T-helper 1 cell treated with Interleukin-12 subunit alpha and Interleukin-12 subunit beta and Interleukin-4 antibody, amounts not matched to agents 30 ng/mL and 1 ng/mL, for 36 hours (primary cell): Measurements from ENCODE around the gene RPS3. TPM values are rescaled to one million over a fixed set of nuclear protein-coding genes. Genes with fewer than 3 reads are reported as not detected.
"Not testable (repeated sequence)": the region's sequence is repeated elsewhere in the genome, so short reads cannot be mapped to it uniquely, and the experiment has no call there.

Experiments
- intact Hi-C: fragments of 100-400 bp; cut with micrococcal nuclease; formaldehyde crosslinking; loops from one replicate; pipeline ENCODE4 v1.15.1; 2024
- total RNA-seq: library from RNA; stranded (reverse); gene quantifications from 2 replicates; pipeline ENCODE4 v1.2.3, GENCODE V29; 2022

Gene RPS3
- total RNA-seq, result 2,564 and 2,614 TPM in 2 replicates

DNA sequence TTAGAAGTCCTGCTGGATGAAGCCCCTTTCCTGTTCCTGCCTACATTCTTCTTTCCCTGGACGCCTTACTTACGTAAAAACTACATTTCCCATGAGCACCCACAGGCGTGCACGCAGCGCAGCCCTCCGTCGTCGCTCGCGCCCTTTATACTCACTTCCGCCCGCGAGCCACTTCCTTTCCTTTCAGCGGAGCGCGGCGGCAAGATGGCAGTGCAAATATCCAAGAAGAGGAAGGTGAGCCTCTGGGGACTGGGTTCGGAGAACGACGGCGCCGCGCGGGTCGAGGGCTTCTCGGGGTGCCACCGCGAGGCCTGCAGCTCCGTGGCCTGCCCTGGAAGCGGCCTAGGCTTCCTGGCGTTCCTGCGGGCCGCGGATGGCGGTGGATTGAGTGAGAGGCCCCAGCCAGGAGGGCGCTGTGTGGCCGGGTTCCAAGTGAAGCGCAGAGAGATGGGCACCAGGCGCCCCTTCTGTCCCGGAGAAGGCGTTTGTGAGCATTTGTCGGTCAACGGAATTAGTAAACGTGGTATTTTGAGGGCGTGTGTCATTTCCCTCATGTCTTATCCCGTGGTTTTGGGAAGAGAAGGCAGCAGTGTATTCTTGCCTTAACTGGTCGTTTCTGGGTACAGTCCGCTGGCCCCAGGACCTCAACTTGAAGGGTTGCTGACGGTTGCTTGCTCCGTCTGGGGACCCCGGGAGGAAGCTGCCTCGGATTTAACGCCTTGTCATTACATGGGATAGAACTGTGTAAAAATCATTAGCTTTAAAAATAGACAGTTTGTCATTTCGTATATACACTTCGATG is at the start of gene RPS3:
TSS of gene RPS3 (plus strand) at position 175 of the 802 bp plus-strand sequence. CDS start at position 205, 30 bp downstream.
- intact Hi-C loops, result loop anchor here (1.0 to 2.0 kb wide), 8 partner anchors 11 to 450 kb away; partner anchors contain the start of genes NEU3, SERPINH1, SPCS2 and UVRAG

DNA sequence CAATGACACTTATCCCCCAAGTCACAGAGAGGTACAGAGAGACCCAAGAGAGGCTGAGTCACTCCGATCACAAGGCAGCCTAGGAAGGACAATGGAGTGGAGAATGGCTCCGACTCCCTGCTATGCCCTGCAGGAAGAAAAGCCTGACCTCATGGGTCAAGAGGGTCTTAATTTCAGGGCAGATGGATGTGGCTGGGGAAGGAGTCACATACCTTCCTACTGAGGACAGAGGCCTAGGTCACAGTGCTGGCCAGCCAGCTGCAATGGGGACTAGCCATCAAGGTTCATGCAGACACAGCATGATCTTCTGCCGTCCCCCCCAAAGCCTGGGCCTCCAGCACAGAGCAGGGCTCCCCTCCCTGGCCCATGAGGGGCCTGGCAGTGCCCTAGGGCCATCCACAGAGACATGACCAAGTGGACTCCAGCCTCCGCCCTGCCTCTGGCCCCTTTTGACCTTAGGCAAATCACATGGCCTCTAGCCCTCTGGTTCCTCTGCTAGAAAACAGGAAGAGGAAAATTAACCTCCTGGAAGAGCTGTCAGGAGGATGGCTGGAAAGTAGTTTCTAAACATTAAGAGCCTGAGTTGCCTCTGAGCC is 49.7 kb upstream of the RPS3 start:
- intact Hi-C loops, result loop anchor here (2.0 kb wide), 2 partner anchors 19 to 69 kb away; no protein-coding TSS in a partner anchor

DNA sequence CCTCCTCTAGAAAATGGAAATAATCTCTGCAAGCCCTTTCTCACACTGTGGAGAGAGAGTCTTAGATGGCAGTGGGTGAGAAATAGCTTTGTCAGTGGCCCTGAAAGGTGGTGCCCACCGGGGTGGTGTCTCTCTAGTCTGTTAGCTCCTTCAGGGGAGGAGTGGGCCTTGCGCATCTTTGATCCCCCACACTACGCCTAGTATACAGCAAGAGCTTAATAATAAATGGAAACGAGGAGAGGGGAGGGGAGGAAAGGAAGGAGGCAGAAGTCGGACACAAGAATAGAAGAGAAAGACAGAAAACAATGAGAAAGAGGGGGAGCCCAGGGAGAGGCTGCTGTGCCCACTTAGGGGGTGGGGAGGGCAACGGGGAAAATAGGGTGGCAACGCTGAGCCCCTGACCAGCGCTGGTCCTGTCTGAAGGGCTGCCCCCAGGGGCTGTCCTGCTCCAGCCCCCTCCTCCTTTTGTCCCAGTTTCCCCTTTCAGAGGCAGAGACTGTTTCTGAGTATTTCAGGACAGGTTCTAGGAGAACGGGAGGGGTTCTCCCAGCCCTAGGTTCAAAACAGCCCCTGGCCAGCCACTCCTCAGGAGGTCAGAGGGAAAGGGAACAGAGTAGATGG is 49.1 kb upstream of the RPS3 start:
- intact Hi-C loops, result loop anchor here (2.0 kb wide), 2 partner anchors 19 to 69 kb away; no protein-coding TSS in a partner anchor

DNA sequence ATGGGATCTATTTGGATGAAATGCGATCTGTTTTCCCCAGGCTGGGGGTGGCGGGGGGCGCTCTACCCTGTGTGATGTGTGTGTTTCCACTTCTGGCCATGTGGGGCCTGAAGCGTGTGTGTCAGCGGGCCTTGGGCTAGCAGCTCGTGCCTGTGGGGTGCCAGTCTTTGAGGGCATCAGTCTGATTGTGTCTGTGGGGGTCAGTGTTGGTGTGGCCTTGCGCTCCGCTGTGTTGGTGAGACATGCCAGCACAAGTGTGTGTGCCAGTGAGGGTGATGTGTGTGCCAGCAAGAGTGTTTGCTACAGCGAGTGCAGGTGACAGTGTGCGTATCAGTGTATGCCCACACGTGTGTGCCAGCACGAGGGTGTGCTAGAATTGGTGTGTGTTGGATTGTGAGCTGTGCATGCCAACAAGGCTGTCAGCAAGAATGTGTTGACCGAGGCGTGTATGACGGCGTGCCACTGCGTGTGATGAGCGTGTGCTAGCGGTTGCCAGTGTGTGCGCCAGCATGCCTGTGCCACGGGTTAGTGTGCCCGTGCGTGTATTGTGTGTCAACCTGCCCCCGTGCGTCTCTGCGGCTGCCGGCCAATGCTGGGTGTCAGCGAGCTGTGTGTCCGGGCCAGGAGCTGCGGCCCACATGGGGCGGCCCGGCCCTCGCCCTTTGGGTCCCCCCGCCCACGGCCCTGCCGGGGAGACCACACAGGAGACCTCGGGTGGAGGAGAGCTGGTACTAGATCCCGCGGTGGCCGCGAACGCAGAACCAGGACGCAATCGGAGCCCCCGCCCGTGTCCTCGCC is 48.4 kb upstream of the RPS3 start:
- intact Hi-C loops, result loop anchor here (1.0 to 2.0 kb wide), 3 partner anchors 11 to 70 kb away; no protein-coding TSS in a partner anchor

DNA sequence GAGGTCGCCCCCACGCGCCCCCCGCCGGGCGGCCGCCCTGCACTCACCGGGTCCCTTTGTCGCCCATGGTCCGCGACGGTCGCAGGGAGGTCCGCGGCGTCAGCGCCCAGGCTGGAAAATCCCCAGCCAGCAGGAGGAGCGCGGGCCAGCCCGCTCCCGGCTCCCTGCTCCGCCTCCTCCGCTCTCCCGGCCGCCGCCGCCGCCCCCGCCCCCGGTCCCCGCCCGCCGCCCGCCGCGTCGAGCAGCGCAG is 47.9 kb upstream of the RPS3 start, which contains the start of gene ARRB1:
TSS of gene ARRB1 (minus strand) at position 121 of the 250 bp plus-strand sequence. CDS start at position 67, 54 bp downstream.
- intact Hi-C loops, result loop anchor here (1.0 to 2.0 kb wide), 3 partner anchors 11 to 71 kb away; no protein-coding TSS in a partner anchor

DNA sequence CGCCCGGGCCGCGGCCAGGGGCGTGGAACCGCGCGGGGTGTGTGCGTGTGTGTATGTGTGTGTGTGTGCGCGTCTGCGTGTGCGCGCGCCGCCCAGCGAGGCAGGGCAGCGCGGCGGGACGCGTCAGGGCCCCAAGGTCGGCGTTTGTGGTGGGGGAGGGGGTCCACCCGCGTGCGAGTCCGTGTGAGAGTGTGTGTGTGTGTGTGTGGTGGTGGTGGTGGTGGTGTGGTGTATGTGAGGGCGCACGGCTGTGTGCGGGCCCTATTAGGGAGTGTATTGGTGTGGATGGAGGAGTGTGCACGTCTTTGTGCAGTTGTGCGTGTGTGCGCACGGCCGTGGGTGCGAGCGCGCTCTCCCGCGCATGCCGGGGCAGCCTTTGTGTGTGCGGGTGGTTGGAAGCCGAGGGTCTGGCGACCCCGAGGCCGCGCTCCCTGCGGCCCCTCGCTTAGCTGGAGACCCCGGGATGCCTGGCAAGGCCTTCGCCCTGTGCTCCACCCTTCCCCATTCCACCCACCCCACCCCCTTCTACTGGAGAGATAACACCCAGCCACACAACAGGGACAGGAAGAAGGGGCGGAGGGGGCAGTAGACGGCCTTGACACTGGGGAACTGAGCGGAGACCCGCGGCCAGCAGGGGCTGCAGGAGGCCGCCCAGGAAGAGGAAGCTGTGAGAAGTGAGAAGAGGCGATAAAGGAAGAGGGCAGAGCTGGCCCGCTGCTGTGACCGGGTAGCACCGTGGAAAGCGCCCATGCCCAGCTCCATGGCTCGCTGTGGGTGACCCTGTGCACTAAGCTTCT is 47.3 kb upstream of the RPS3 start:
- intact Hi-C loops, result loop anchor here (1.0 to 2.0 kb wide), 5 partner anchors 12 to 71 kb away; no protein-coding TSS in a partner anchor

DNA sequence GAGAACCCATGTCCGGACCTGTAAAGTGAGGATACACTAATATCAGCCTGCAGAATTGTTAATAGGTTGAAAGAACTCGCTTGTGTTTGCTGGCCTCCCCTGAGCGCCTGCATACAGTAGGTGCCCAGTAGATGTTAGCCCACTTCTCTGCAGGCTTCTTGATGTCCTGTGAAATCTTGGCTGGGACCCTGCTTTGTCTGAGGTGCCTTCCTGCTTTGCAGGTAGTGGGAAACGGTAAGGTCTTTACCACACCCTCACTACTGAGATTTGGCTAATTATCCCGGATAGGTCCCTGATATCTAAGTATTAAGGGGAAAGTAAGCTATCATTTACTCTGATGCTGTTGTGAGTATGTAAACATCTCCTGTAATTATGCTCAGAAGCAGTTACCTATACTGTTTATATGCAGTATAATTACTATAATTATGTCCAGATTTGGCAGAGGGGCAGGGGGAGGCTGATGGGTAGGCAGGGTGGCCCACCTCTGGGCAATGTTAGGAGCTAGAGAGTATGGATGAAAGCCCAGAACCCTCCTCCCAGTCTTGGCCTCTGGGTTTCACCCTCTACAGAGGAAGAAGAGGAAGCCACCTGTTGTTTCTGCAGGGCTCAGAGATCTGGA is 46.6 kb upstream of the RPS3 start:
- intact Hi-C loops, result loop anchor here (1.0 kb wide), 2 partner anchors 23 to 32 kb away; no protein-coding TSS in a partner anchor

DNA sequence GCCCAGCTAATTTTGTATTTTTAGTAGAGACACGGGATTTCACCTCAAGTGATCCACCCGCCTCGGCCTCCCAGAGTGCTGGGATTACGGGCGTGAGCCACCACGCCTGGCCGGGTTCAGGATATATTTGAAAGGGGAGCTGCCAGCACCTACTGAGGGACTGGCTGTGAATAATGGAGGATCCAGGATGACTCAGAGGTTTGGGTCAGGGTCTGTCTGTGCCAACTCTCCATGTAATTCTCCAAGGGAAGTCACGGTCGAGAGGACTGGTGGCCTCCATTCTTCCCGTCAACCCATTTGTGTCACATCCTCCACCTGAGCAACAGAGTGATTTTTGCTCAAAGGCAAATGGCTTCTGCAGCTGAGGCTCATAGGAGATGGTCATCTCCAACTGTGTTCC is 44.3 kb upstream of the RPS3 start:
- intact Hi-C loops, result no loop called here

DNA sequence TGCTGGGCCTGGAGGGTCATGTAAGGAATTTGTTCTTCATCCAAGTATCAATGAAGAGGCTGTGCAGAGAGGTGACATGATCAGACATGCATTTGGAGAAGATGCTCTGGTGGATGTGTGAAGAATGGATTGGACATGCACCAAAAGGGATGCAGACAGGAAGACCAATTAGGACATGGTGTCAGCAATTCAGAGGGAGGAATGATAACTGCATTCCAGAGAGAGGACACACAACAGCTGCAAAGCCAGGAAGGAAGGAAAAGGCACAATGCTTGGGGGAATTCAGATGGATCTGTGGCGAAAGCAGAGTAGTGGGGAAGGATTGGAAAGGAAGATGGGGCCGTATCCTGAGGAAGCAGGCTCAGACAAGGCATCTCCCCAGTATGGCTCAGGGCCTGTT is 42.7 kb upstream of the RPS3 start:
- intact Hi-C loops, result no loop called here

DNA sequence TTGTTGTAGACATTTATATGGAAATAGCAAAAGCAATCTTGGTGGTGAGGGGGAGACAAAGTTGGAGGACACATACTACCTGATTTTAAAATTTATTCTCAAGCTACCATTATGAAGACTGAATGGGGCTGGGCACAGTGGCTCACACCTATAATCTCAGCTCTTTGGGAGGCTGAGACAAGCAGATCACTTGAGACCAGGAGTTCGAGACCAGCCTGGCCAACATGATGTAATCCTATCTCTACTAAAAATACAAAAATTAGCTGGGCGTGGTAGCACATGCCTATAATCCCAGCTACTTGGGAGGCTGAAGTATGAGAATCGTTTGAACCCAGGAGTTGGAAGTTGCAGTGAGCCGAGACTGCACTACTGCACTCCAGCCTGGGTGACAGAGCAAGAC is 37.0 kb upstream of the RPS3 start:
- intact Hi-C loops, result not testable (repeated sequence)

DNA sequence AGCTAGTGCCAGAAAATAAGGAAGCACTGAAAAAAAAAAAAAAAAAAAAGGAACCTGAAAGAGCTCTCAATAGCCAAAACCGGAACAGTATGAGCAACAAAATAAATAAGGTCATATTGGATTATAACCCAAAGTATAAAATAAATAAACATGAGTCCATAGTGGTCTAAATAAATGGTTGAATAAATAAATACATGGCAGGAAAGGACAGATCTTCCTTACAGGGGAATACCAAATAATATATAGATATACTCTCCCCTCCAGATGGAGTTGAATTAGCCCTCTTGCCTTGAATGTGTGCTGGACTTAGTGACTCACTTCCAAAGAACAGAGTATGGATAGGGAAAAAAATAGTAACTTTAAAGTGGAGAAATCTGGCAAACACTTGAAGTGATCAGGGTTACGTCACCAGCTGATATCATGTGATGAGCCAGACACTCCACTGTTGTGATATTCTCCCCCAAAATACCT is 33.6 kb upstream of the RPS3 start:
- intact Hi-C loops, result loop anchor here (5.0 kb wide), 1 partner anchor 38 kb away; no protein-coding TSS in a partner anchor

DNA sequence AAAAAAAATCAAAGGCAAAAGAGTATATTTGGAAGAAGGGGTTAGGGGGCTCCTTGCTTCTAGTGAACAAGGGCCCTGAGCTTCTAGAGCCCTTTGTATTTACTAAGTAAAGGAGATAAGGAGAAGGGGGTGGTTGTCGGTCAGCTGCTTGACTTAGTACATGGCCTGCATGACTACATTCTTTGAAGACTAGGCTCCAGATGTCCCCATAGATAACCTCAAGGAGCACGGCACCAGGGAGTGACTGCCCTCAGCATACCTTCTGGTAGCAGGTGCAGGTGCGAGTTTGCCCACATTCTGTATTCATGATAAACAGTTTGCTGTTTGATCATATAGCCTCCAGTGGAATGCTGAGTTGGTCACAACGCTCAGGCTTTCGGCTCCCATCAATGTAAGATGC is 32.5 kb upstream of the RPS3 start:
- intact Hi-C loops, result loop anchor here (5.0 kb wide), 1 partner anchor 40 kb away; no protein-coding TSS in a partner anchor

DNA sequence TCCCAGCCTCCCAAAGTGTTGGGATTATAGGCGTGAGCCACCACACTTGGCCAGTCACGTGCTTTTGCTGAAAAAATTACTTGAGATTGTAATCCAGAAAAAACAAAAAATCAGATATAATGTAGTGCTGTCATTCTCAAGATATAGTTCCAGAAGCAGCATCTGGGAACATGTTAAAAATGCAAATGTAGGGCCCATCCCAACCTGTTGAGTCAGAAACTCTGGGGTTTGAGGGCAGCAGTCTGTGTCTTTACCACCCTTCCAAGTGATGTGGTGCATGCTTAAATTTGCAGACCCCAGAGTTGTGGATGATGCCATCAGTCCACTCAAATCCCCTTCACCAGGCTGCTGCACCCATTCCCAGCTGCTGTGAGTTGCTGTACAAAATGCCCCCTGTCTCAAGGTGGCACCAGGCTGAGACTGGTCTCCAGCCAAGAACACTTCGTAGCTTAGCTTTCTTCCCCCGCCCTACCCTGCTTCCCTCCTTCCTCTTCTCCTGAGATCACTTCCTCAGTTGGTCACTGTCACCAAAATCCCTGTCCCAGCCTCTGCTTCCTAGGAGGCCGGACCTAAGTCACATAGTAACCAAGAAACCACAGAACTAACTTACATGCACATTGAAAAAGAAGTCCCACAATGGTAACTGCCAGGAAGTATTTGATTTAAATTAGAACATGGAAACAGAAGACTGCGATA is 29.6 kb upstream of the RPS3 start:
- intact Hi-C loops, result loop anchor here (2.0 to 5.0 kb wide), 2 partner anchors 19 to 42 kb away; partner anchors contain the start of gene ARRB1

DNA sequence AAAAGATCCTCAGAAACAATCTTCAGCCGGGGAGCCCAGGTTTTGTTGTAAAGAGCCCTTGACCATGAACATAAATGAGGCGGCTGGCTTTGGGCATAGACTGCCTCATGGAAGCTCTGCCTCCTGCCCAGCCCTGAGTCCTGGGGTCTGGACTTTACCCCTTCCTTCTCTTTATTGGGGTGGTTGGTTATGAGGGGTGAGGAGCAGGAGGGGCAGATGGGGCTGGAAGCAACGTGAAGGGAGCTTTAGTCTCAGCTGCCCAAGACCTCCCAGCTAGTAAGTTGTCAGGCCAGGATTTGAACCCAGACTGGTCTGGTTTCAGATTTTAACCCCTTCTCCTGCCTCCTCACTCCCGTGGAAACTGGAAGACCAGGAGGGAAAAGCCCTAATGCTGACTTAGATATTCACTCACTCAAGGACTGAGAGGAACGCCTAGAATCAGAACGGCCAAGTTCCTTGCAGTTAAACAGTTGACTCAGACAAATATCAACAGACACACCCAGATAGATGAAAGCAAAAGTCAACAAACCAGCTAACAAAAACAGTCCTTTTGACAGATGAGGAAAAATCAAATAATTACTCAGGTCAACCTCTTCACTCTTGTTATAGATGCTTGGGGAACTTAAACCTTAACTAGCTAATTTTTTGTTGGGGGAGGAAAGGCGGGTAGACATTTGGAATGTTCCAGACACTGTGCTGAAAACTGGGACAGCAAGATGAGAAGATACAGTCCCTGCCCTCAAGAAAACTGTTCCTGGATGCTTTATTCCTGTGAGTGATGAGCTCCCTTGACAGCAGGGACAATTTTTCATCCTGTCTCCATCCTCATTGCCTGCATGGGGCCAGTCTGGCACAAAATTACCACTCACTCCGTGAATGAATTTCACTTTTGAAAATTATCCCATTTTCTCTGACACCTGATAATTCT is 27.1 kb upstream of the RPS3 start:
- intact Hi-C loops, result no loop called here

DNA sequence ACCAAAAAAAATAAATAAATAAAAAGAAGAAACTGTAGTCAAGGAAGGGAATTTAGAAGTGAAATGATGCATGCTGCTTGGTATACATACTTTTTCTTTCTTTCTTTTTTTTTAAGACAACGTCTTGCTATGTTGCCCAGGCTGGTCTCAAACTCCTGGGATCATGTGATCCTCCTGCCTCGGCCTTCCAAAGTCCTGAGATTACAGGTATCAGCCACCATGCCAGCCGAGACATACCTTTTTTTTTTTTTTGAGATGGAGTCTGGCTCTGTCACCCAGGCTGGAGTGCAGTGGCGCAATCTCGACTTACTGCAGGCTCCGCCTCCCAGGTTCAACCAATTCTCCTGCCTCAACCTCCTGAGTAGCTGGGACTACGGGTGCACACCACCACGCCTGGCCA is 26.1 kb upstream of the RPS3 start:
- intact Hi-C loops, result no loop called here

DNA sequence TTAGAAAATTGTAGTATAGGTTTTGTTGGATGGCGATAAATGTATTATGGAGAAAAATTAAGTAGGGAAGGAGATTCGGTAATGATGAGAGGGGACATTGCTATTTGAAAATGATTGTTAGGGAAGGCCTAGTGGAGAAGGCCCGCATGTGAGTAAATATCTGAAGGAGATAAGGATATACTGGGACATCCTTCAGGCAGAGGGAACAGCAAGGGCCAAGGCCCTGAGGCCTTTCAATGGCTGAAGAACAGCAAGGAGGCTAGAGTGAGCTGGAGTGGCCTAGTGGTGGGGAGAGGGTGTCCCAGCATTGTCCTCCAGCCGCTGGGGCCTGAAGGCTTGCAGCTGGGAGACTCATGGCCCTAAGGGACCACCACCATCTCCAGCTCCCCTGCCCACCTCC is 24.7 kb upstream of the RPS3 start:
- intact Hi-C loops, result no loop called here

DNA sequence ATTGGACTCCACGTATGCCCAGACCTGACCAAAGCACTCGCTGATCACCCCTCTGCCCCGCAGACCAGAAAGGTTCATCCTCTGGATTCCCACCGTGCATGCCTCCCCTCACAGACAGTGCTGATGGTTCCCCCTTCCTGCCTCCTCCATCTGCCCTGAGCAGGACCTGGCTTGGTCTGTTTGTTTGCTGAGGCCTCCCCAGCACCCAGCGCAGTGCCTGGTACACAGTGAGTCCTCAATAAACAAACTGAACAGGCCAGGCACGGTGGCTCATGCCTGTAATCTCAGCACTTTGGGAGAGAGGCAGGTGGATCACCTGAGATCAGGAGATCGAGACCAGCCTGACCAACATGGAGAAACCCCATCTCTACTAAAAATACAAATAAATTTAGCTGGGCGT is 23.7 kb upstream of the RPS3 start:
- intact Hi-C loops, result no loop called here

DNA sequence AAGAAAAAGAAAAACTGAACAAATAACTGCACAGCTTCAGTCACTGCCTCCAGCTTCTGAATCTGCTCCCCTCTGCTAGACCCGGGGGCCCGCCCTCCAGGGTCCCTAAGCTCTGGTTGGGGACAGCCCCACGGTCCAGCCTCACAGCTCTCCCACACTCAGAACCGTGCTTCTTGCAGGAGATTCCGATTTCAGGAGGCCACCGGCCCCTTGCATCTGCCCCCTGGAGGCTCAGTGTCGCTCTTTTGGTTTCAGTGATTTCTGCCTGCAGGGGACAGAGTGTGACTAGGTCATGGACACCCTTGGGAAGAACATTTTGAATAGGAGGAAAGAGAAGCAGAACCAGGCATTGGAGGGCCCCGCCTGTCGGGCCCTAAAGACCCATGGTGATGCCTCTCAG is 23.1 kb upstream of the RPS3 start:
- intact Hi-C loops, result no loop called here
